Measurements from ENCODE around the gene MED27.

- no peak for TF ChIP-seq TCF7L2 (IDR thresholded peaks at IDR 0.05; ENCODE audit: low read depth, low read length)
- no peak for TF ChIP-seq CTCF (IDR thresholded peaks at IDR 0.05)
Measured at GRCh38 chr9:131910572-131910971, 169.1 kb downstream of the MED27 start.

All from Panc1 (cell line).